ENCODE results near the gene PEX7. TPM values are rescaled to one million over a fixed set of nuclear protein-coding genes. Genes with fewer than 3 reads are reported as not detected.

PEX7 gene
- total RNA-seq, 1 experiment from 2014 or later: 8.1 TPM

- H2AFZ ChIP-seq (ENCODE audit: low read depth, low read length, poor library complexity, severe bottlenecking): no peak overlapping the region
- ChIA-PET CTCF (no interaction called here), POLR2A (no interaction called here), RAD21 (ENCODE audit: low non-redundant PET in 1 of 2, low total read pairs in 2 of 2, uncharacterized antibody in 2 of 2, unreplicated experiment in 2 of 2) (no interaction called here)
- no peak overlapping the region for H3K4me3 ChIP-seq (replicated peaks in 1 of 2; ENCODE audit: low read depth in 1 of 2, low read length in 2 of 2)
- intact Hi-C loops (cut with micrococcal nuclease): no loop called here
- BruUV-seq (replicated peaks): no TSS peak
- no peak for TF ChIP-seq JUND (IDR thresholded peaks at IDR 0.05)
- no peak for TF ChIP-seq CEBPB (IDR thresholded peaks at IDR 0.05; ENCODE audit: low read depth)
- no peak for TF ChIP-seq EZH2phosphoT487 (IDR thresholded peaks at IDR 0.05; ENCODE audit: borderline replicate concordance)
- no peak for TF ChIP-seq YY1 (IDR thresholded peaks at IDR 0.05; ENCODE audit: extremely low read depth, insufficient replicate concordance, low read depth, low read length)
- no peak for TF ChIP-seq TCF7L2 (IDR thresholded peaks at IDR 0.05; ENCODE audit: borderline replicate concordance, extremely low read depth, insufficient read depth, insufficient read length)
- no peak for TF ChIP-seq RAD21 (IDR thresholded peaks at IDR 0.05; ENCODE audit: low read depth)
- no peak for TF ChIP-seq ZNF274 (IDR thresholded peaks at IDR 0.05; ENCODE audit: low read depth, low read length)
- no peak for TF ChIP-seq REST (IDR thresholded peaks at IDR 0.05; ENCODE audit: low read depth)
- no peak for TF ChIP-seq SP1 (IDR thresholded peaks at IDR 0.05; ENCODE audit: low read depth)
- TF ChIP-seq EGR1 (IDR thresholded peaks at IDR 0.05; ENCODE audit: low read depth): no peak
- no peak for TF ChIP-seq POLR2A (IDR thresholded peaks at IDR 0.05; ENCODE audit: borderline replicate concordance, extremely low read depth, insufficient read depth, insufficient read length)
- ATAC-seq (no peak), DNase-seq (ENCODE audit: low read depth, low spot score) (no peak)
- no peaks in the 10 kb centered on the region for H3K9me3 ChIP-seq (ENCODE audit: control insufficient read depth in 1 of 2, insufficient read depth in 1 of 2, low read depth in 1 of 2, low read length in 2 of 2)
- H3K27me3 ChIP-seq (ENCODE audit: insufficient read depth, low read length): no peaks in the 10 kb centered on the region
- no peak overlapping the region for H3K9ac ChIP-seq (ENCODE audit: low read length)
- no peaks in the 10 kb centered on the region for H4K20me1 ChIP-seq (ENCODE audit: insufficient read depth)
- no peaks in the 10 kb centered on the region for H3K4me1 ChIP-seq (ENCODE audit: control insufficient read depth in 1 of 2, insufficient read depth in 2 of 2, low read length in 2 of 2)
- no peak overlapping the region for H3K4me2 ChIP-seq (ENCODE audit: low read length)
- H3K79me2 ChIP-seq (ENCODE audit: insufficient read depth, low read length): no peaks in the 10 kb centered on the region
- no peaks in the 10 kb centered on the region for H3K9me2 ChIP-seq (ENCODE audit: insufficient read depth)
- H3K27ac ChIP-seq (ENCODE audit: low read depth, low read length): no peak overlapping the region
- H3K36me3 ChIP-seq (ENCODE audit: control insufficient read depth in 1 of 2, insufficient read depth in 2 of 2, low read length in 2 of 2): no peaks in the 10 kb centered on the region
Measured at GRCh38 chr6:136889271-136890193, 67.1 kb downstream of the PEX7 start.

All from HCT116 (cell line).